ENCODE data around the gene SHROOM1. TPM values are rescaled to one million over a fixed set of nuclear protein-coding genes. Genes with fewer than 3 reads are reported as not detected.
A peak's percentile ranks its signal among the peaks of the same experiment; 100 is the strongest.

Gene SHROOM1
- total RNA-seq, 1 donor from 2014 or later = 1.5 TPM

- ATAC-seq (ENCODE audit: low read depth) (peak; percentile 4), DNase-seq (no peak)
- Mint-ChIP-seq H3K9me3 (no peaks in the 10 kb centered on the region), H3K36me3 (ENCODE audit: low read depth) (no peaks in the 10 kb centered on the region), H3K27ac (no peak overlapping the region), H3K4me1 (peaks cover 11% of the 10 kb centered on the region), H3K27me3 (peaks cover 42% of the 10 kb centered on the region), H3K4me3 (no peak overlapping the region)
- ChIA-PET CTCF (interaction anchor here (1.0 to 1.3 kb wide), 2 partner anchors 10 to 439 kb away, joined by 3 read pairs; no protein-coding TSS in a partner anchor), POLR2A (no interaction called here)
- intact Hi-C loops (cut with micrococcal nuclease) = no loop called here
- TF ChIP-seq CTCF (IDR thresholded peaks at IDR 0.05) = no peak
Observed at GRCh38 chr5:132825033-132825833, 5.2 kb downstream of the SHROOM1 start.

- TF ChIP-seq CTCF (IDR thresholded peaks at IDR 0.05) = no peak
- no peak for ATAC-seq (ENCODE audit: low read depth)
- Mint-ChIP-seq H3K4me1 (peaks cover 14% of the 10 kb centered on the region), H3K27me3 (peaks cover 43% of the 10 kb centered on the region), H3K27ac (no peak overlapping the region), H3K36me3 (ENCODE audit: low read depth) (no peaks in the 10 kb centered on the region), H3K9me3 (no peaks in the 10 kb centered on the region), H3K4me3 (no peak overlapping the region)
- intact Hi-C loops (cut with micrococcal nuclease) = no loop called here
- POLR2A ChIA-PET = interaction anchor here (0.6 kb wide), 1 partner anchor 34 kb away, joined by 5 read pairs; no protein-coding TSS in a partner anchor
- no peak for DNase-seq
- CTCF ChIA-PET = no interaction called here
Observed at GRCh38 chr5:132824426-132824825, 6.0 kb downstream of the SHROOM1 start.

- CTCF ChIA-PET = no interaction called here
- peaks cover 44% of the 10 kb centered on the region for H3K27me3 Mint-ChIP-seq
- no peaks in the 10 kb centered on the region for H3K36me3 Mint-ChIP-seq (ENCODE audit: low read depth)
- intact Hi-C loops (cut with micrococcal nuclease) = no loop called here
- POLR2A ChIA-PET = interaction anchor here (0.6 kb wide), 1 partner anchor 34 kb away, joined by 5 read pairs; no protein-coding TSS in a partner anchor
- peak overlapping the region; percentile 41 for H3K27ac Mint-ChIP-seq
- DNase-seq (no peak), ATAC-seq (ENCODE audit: low read depth) (no peak)
- no peak for TF ChIP-seq CTCF (IDR thresholded peaks at IDR 0.05)
- H3K4me1 Mint-ChIP-seq = peaks cover 12% of the 10 kb centered on the region
- H3K9me3 Mint-ChIP-seq = no peaks in the 10 kb centered on the region
- no peak overlapping the region for H3K4me3 Mint-ChIP-seq
Observed at GRCh38 chr5:132823481-132824050, 6.9 kb downstream of the SHROOM1 start.

GRCh38 chr5:132822650-132823480 is 7.6 kb downstream of the SHROOM1 start:
- ChIA-PET CTCF (no interaction called here), POLR2A (no interaction called here)
- intact Hi-C loops (cut with micrococcal nuclease) = no loop called here
- Mint-ChIP-seq H3K9me3 (no peaks in the 10 kb centered on the region), H3K27ac (no peak overlapping the region), H3K4me1 (peaks cover 12% of the 10 kb centered on the region), H3K27me3 (peaks cover 40% of the 10 kb centered on the region), H3K36me3 (ENCODE audit: low read depth) (no peaks in the 10 kb centered on the region), H3K4me3 (no peak overlapping the region)
- DNase-seq (no peak), ATAC-seq (ENCODE audit: low read depth) (no peak)
- no peak for TF ChIP-seq CTCF (IDR thresholded peaks at IDR 0.05)

Data from activated B cell treated with CpG ODN at 0.5 μM for 24 hours (primary cell).